ENCODE results near the gene PCDHA7. TPM values are rescaled to one million over a fixed set of nuclear protein-coding genes. Genes with fewer than 3 reads are reported as not detected.
"Not testable (repeated sequence)": the region's sequence is repeated elsewhere in the genome, so short reads cannot be mapped to it uniquely, and the experiment has no call there.

The PCDHA7 gene
- polyA plus RNA-seq, 1 donor, result 0.31 TPM

- H3K4me3 ChIP-seq (ENCODE audit: low read length), result no peak overlapping the region
Observed at GRCh38 chr5:140869555-140869886, 35.5 kb downstream of the PCDHA7 start.

GRCh38 chr5:140870221-140871201, 36.4 kb downstream of the PCDHA7 start:
- Histone ChIP-seq H3K36me3 (ENCODE audit: control insufficient read depth, insufficient read depth, low read length) (no peaks in the 10 kb centered on the region), H3K9me3 (ENCODE audit: control insufficient read depth, low read depth, low read length) (peaks cover 26% of the 10 kb centered on the region), H3K27me3 (ENCODE audit: control insufficient read depth, insufficient read depth, low read length) (peaks cover 10% of the 10 kb centered on the region), H3K27ac (ENCODE audit: low read length) (no peak overlapping the region), H3K4me3 (ENCODE audit: low read length) (no peak overlapping the region), H3K4me1 (ENCODE audit: control insufficient read depth, insufficient read depth, low read length) (no peaks in the 10 kb centered on the region)
- no peak for DNase-seq
- WGBS (ENCODE audit: insufficient coverage, low lambda C conversion rate), result no CpG with 5 or more reads among the region's 114 CpGs

More at GRCh38 chr5:140869555-140869886, 35.5 kb downstream of the PCDHA7 start:
- H3K4me1 ChIP-seq (ENCODE audit: control insufficient read depth, insufficient read depth, low read length), result no peaks in the 10 kb centered on the region
- 10% methylated on average over 2 of the region's 5 CpGs for WGBS (ENCODE audit: insufficient coverage, low lambda C conversion rate)
- no peak for DNase-seq
- H3K9me3 ChIP-seq (ENCODE audit: control insufficient read depth, low read depth, low read length), result peaks cover 23% of the 10 kb centered on the region
- H3K27me3 ChIP-seq (ENCODE audit: control insufficient read depth, insufficient read depth, low read length), result peaks cover 6% of the 10 kb centered on the region
- H3K27ac ChIP-seq (ENCODE audit: low read length), result no peak overlapping the region
- H3K36me3 ChIP-seq (ENCODE audit: control insufficient read depth, insufficient read depth, low read length), result no peaks in the 10 kb centered on the region

- H3K27ac ChIP-seq (ENCODE audit: low read length), result no peak within 1 kb of the TSS
- no peak within 1 kb of the TSS for H3K4me3 ChIP-seq (ENCODE audit: low read length)
- peaks cover 13% of the 10 kb centered on the region for H3K27me3 ChIP-seq (ENCODE audit: control insufficient read depth, insufficient read depth, low read length)
- DNase-seq, result no peak
- 33% methylated on average over 6 of the region's 47 CpGs for WGBS (ENCODE audit: insufficient coverage, low lambda C conversion rate)
- no peaks in the 10 kb centered on the region for H3K36me3 ChIP-seq (ENCODE audit: control insufficient read depth, insufficient read depth, low read length)
- H3K9me3 ChIP-seq (ENCODE audit: control insufficient read depth, low read depth, low read length), result peaks cover 37% of the 10 kb centered on the region
- no peaks in the 10 kb centered on the region for H3K4me1 ChIP-seq (ENCODE audit: control insufficient read depth, insufficient read depth, low read length)
Observed at GRCh38 chr5:140875085-140876065, 41.3 kb downstream of the PCDHA7 start, which contains the start of gene PCDHA12. TSS of gene PCDHA12 (plus strand) at chr5:140875308. CDS start at chr5:140875473, 165 bp downstream.

GRCh38 chr5:140876541-140877261, 42.6 kb downstream of the PCDHA7 start:
- not testable (repeated sequence) for H3K27me3 ChIP-seq (ENCODE audit: control insufficient read depth, insufficient read depth, low read length); H3K4me1 ChIP-seq (ENCODE audit: control insufficient read depth, insufficient read depth, low read length); DNase-seq; H3K4me3 ChIP-seq (ENCODE audit: low read length); H3K27ac ChIP-seq (ENCODE audit: low read length); H3K36me3 ChIP-seq (ENCODE audit: control insufficient read depth, insufficient read depth, low read length)
- H3K9me3 ChIP-seq (ENCODE audit: control insufficient read depth, low read depth, low read length), result peaks cover 30% of the 10 kb centered on the region
- WGBS (ENCODE audit: insufficient coverage, low lambda C conversion rate), result no CpG with 5 or more reads among the region's 80 CpGs

- no peak for DNase-seq
- peaks cover 33% of the 10 kb centered on the region for H3K9me3 ChIP-seq (ENCODE audit: control insufficient read depth, low read depth, low read length)
- peaks cover 10% of the 10 kb centered on the region for H3K27me3 ChIP-seq (ENCODE audit: control insufficient read depth, insufficient read depth, low read length)
- H3K4me1 ChIP-seq (ENCODE audit: control insufficient read depth, insufficient read depth, low read length), result no peaks in the 10 kb centered on the region
- H3K27ac ChIP-seq (ENCODE audit: low read length), result no peak overlapping the region
- WGBS (ENCODE audit: insufficient coverage, low lambda C conversion rate), result no CpG with 5 or more reads among the region's 37 CpGs
- no peak overlapping the region for H3K4me3 ChIP-seq (ENCODE audit: low read length)
- no peaks in the 10 kb centered on the region for H3K36me3 ChIP-seq (ENCODE audit: control insufficient read depth, insufficient read depth, low read length)
Observed at GRCh38 chr5:140877262-140877581, 43.2 kb downstream of the PCDHA7 start.

- Histone ChIP-seq H3K36me3 (ENCODE audit: control insufficient read depth, insufficient read depth, low read length) (no peaks in the 10 kb centered on the region), H3K9me3 (ENCODE audit: control insufficient read depth, low read depth, low read length) (peaks cover 35% of the 10 kb centered on the region), H3K4me1 (ENCODE audit: control insufficient read depth, insufficient read depth, low read length) (no peaks in the 10 kb centered on the region), H3K27ac (ENCODE audit: low read length) (no peak within 1 kb of the TSS), H3K27me3 (ENCODE audit: control insufficient read depth, insufficient read depth, low read length) (peaks cover 8% of the 10 kb centered on the region), H3K4me3 (ENCODE audit: low read length) (no peak within 1 kb of the TSS)
- WGBS (ENCODE audit: insufficient coverage, low lambda C conversion rate), result no CpG with 5 or more reads among the region's 35 CpGs
- no peak for DNase-seq
Observed at GRCh38 chr5:140881889-140882590, 48.0 kb downstream of the PCDHA7 start, which contains the start of gene PCDHA13. TSS of gene PCDHA13 (plus strand) at chr5:140882124. CDS start at chr5:140882269, 145 bp downstream.

GRCh38 chr5:140882591-140882899, 48.5 kb downstream of the PCDHA7 start:
- H3K4me1 ChIP-seq (ENCODE audit: control insufficient read depth, insufficient read depth, low read length), result no peaks in the 10 kb centered on the region
- H3K36me3 ChIP-seq (ENCODE audit: control insufficient read depth, insufficient read depth, low read length), result no peaks in the 10 kb centered on the region
- no peak overlapping the region for H3K27ac ChIP-seq (ENCODE audit: low read length)
- H3K4me3 ChIP-seq (ENCODE audit: low read length), result no peak overlapping the region
- peaks cover 8% of the 10 kb centered on the region for H3K27me3 ChIP-seq (ENCODE audit: control insufficient read depth, insufficient read depth, low read length)
- H3K9me3 ChIP-seq (ENCODE audit: control insufficient read depth, low read depth, low read length), result peaks cover 30% of the 10 kb centered on the region
- 38% methylated on average over 4 of the region's 12 CpGs for WGBS (ENCODE audit: insufficient coverage, low lambda C conversion rate)
- DNase-seq, result no peak

GRCh38 chr5:140883373-140883772, 49.3 kb downstream of the PCDHA7 start:
- no peaks in the 10 kb centered on the region for H3K4me1 ChIP-seq (ENCODE audit: control insufficient read depth, insufficient read depth, low read length)
- H3K27me3 ChIP-seq (ENCODE audit: control insufficient read depth, insufficient read depth, low read length), result peaks cover 8% of the 10 kb centered on the region
- no peak for DNase-seq
- no peak overlapping the region for H3K27ac ChIP-seq (ENCODE audit: low read length)
- no CpG with 5 or more reads among the region's 41 CpGs for WGBS (ENCODE audit: insufficient coverage, low lambda C conversion rate)
- peaks cover 24% of the 10 kb centered on the region for H3K9me3 ChIP-seq (ENCODE audit: control insufficient read depth, low read depth, low read length)
- H3K36me3 ChIP-seq (ENCODE audit: control insufficient read depth, insufficient read depth, low read length), result no peaks in the 10 kb centered on the region
- no peak overlapping the region for H3K4me3 ChIP-seq (ENCODE audit: low read length)

- H3K9me3 ChIP-seq (ENCODE audit: control insufficient read depth, low read depth, low read length), result peaks cover 24% of the 10 kb centered on the region
- no peaks in the 10 kb centered on the region for H3K4me1 ChIP-seq (ENCODE audit: control insufficient read depth, insufficient read depth, low read length)
- no peaks in the 10 kb centered on the region for H3K36me3 ChIP-seq (ENCODE audit: control insufficient read depth, insufficient read depth, low read length)
- H3K27me3 ChIP-seq (ENCODE audit: control insufficient read depth, insufficient read depth, low read length), result peaks cover 8% of the 10 kb centered on the region
- no peak overlapping the region for H3K4me3 ChIP-seq (ENCODE audit: low read length)
- DNase-seq, result no peak
- no CpG with 5 or more reads among the region's 79 CpGs for WGBS (ENCODE audit: insufficient coverage, low lambda C conversion rate)
- H3K27ac ChIP-seq (ENCODE audit: low read length), result no peak overlapping the region
Observed at GRCh38 chr5:140883927-140884697, 50.0 kb downstream of the PCDHA7 start.

Measured in large intestine (tissue), 3 donors.